SK-N-SH (cell line): ENCODE results near the gene PWWP2B.

ENCODE experiments used
- ELF1 ChIP-seq: IDR thresholded peaks from 2 replicates; pipeline ENCODE4 v1.4.0; 2012
- EP300 ChIP-seq, 2 experiments: IDR thresholded peaks; 2 replicates each; pipeline versions ENCODE4 v1.4.0 to v1.6.1; 2012; ENCODE audit warnings: borderline replicate concordance in 1 of 2, low read depth in 1 of 2, low read length in 1 of 2
- FOXM1 ChIP-seq: IDR thresholded peaks from 2 replicates; pipeline ENCODE4 v1.4.0; 2012; ENCODE audit warnings: low read depth, mild to moderate bottlenecking
- RXRA ChIP-seq: IDR thresholded peaks from 2 replicates; pipeline ENCODE4 v1.4.0; 2012; ENCODE audit warnings: low read depth, mild to moderate bottlenecking, borderline replicate concordance
- USF2 ChIP-seq: fragments of 150-350 bp; IDR thresholded peaks from 2 replicates; pipeline ENCODE4 v1.6.1; 2017; ENCODE audit warnings: antibody characterized with exemption, low read length, low read depth, borderline replicate concordance
- TF ChIP-seq, protein P1 (sequence below): fragments of 200-600 bp; sonication (generic); IDR thresholded peaks from 2 replicates; pipeline ENCODE4 v1.6.1; 2017; ENCODE audit warnings: antibody characterized with exemption, mild to moderate bottlenecking, moderate library complexity

DNA sequence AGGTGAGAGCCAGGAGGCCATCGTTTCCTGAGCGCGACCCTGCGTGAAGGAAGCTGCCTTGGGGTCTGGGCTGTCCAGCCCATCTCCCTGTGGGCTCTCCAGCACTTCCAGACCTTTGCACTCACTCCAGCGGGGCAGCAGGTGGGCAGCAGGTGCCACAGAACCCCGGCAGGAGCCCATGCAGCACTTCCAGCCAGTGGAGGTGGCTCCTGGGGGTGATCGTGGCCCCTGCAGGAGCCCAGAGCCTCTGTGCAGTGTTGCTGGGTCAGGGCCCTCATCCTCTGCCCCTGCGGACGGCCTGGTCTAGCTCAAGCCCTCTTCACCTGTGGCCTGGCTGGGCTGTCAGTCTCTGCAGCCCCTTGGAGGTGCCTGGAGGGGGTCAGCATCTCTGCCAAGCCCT lies 59.9 kb downstream of the PWWP2B start:
- TF ChIP-seq, protein P1, sequence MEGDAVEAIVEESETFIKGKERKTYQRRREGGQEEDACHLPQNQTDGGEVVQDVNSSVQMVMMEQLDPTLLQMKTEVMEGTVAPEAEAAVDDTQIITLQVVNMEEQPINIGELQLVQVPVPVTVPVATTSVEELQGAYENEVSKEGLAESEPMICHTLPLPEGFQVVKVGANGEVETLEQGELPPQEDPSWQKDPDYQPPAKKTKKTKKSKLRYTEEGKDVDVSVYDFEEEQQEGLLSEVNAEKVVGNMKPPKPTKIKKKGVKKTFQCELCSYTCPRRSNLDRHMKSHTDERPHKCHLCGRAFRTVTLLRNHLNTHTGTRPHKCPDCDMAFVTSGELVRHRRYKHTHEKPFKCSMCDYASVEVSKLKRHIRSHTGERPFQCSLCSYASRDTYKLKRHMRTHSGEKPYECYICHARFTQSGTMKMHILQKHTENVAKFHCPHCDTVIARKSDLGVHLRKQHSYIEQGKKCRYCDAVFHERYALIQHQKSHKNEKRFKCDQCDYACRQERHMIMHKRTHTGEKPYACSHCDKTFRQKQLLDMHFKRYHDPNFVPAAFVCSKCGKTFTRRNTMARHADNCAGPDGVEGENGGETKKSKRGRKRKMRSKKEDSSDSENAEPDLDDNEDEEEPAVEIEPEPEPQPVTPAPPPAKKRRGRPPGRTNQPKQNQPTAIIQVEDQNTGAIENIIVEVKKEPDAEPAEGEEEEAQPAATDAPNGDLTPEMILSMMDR: no peak
- no peak for TF ChIP-seq FOXM1
- TF ChIP-seq EP300 (IDR thresholded peaks at IDR 0.05; ENCODE audit: borderline replicate concordance in 1 of 2, low read depth in 1 of 2, low read length in 1 of 2): no peak
- TF ChIP-seq ELF1: no peak
- no peak for TF ChIP-seq RXRA
- TF ChIP-seq USF2: no peak
